Head of caudate nucleus (tissue), 42 donors: Measurements from ENCODE around the gene TMEM43.

ENCODE experiments used
- DNase-seq, 42 donors: peaks; one replicate each; pipeline versions ENCODE4 v3.0.0 to v3.0.0-alpha.2; 2020 to 2021; ENCODE audit warnings: mixed read lengths in 7 of 42
- intact Hi-C: fragments of 100-400 bp; cut with DNase I; formaldehyde crosslinking; loops from one replicate; pipeline ENCODE4 v1.15.0; 2022

TMEM43 gene

GRCh38 chr3:14159426-14159825 lies 34.6 kb downstream of the TMEM43 start:
- intact Hi-C loops: no loop called here
- DNase-seq: no peak

DNA sequence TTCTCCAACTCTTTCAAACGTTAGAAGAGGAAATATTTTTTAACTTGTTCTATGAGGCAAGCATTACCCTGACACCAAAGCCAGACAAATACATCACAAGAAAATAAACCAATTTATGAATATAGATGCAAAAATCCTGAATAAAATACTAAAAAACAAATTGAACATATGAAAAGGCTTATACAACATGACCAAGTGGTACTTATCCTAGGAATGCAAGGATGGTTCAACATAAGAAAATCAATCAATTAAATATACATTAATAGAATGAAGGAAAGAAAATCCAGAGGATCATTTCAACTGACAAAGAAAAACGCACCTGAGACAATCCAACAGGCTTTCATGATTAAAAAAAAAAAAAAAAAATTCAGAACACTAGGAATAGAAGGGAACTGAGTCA lies 36.4 kb downstream of the TMEM43 start:
- intact Hi-C loops: no loop called here
- DNase-seq: no peak

DNA sequence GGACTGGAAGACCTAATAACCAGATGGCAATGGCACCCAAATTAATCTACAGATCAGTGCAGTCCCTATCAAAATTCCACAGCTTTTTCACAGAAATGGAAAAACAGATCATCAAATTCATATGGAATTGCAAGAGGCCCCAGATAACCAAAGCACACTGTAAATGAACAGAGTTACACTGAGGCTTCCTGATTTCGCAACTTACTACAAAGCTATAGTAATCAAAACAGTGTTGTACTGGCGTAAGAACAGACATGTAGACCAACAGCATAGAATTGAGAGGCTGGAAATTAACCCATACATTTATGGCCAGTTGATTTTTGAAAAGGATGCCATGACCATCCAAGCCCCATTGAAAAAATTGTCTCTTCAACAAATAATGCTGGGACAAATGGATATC lies 37.3 kb downstream of the TMEM43 start:
- no peak for DNase-seq
- intact Hi-C loops: no loop called here

- no peak for DNase-seq
These were observed 42.2 kb downstream of the TMEM43 start for GRCh38 chr3:14166877-14167603.

GRCh38 chr3:14169435-14169834 lies 44.6 kb downstream of the TMEM43 start:
- intact Hi-C loops: no loop called here
- DNase-seq: no peak

More at GRCh38 chr3:14166877-14167603, 42.2 kb downstream of the TMEM43 start:
- intact Hi-C loops: no loop called here

- intact Hi-C loops: no loop called here
These were observed 45.0 kb downstream of the TMEM43 start for GRCh38 chr3:14169871-14170270.

GRCh38 chr3:14170531-14171159 lies 45.8 kb downstream of the TMEM43 start:
- no peak for DNase-seq
- intact Hi-C loops: no loop called here

More at GRCh38 chr3:14169871-14170270, 45.0 kb downstream of the TMEM43 start:
- DNase-seq: no peak

- no peak for DNase-seq
- intact Hi-C loops: no loop called here
These were observed 47.6 kb downstream of the TMEM43 start for GRCh38 chr3:14172496-14172895.

DNA sequence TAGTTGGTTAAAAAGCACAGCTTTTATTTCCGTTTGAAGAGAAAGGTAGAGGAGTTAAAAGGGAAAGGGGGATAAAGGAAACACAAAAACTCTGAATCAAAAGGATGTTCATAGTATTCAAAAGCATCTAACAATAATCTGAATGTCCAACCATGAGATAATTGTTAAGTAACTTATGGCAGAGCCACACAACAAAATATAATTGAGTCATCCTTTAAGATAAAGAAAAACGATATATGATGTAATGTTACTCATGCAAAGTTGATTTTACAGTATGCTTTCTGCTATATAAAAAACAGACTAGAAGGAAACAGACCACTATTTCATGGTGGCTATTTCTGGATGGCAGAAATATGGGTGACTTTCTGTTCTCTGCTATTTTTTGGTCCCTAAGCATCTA lies 49.6 kb downstream of the TMEM43 start:
- intact Hi-C loops: no loop called here

GRCh38 chr3:14175383-14176037 lies 50.7 kb downstream of the TMEM43 start:
- intact Hi-C loops: no loop called here
- DNase-seq: no peak

More for the DNA sequence above, 49.6 kb downstream of the TMEM43 start:
- DNase-seq: no peak

DNA sequence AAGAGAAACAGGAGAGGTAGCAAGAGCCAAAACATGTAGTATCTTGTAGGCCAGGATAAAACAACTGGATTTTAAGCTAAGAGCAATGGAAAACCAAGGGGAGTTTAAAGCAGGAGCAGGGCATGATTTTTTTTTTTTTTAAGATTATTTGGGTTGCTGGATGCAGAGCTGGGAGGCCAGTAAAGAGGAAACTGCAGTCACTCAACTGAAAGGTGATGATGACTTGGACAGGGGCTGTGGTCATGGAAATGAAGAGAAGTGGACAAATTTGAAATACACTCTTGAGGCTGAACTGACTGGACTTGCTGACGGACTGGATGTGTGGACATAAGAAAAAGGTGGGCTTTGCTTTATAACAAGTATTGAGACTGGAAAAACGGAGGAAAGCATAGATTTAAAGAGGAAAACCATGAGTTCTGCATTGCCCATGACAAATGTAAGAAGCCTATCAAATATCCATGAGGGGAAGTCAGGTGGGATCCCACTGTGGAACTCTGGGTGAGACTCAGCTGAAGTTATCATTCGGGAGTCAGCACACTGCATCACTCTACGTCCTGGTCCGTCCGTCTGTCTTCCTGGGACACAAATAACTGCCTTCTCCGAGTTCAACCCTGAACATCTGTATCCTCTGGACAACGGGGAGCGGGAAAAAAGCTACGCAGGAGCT lies 52.9 kb downstream of the TMEM43 start:
- intact Hi-C loops: loop anchor here (2.0 kb wide), 1 partner anchor 51 kb away; no protein-coding TSS in a partner anchor
- DNase-seq: peak in 6 of 42 donors; percentile 4 to 38 (median 15)

GRCh38 chr3:14178247-14179113 lies 53.6 kb downstream of the TMEM43 start, which contains the start of the genes LSM3 and XPC:
Gene LSM3, plus strand, starts transcription at chr3:14178817. Its CDS starts 44 bp downstream, at chr3:14178861.
Gene XPC, minus strand, starts transcription at chr3:14178601. Its CDS starts 33 bp downstream, at chr3:14178568.
- intact Hi-C loops: loop anchor here (2.0 kb wide), 1 partner anchor 52 kb away; no protein-coding TSS in a partner anchor
- peak; percentile 95 to 99 (median 98) for DNase-seq

DNA sequence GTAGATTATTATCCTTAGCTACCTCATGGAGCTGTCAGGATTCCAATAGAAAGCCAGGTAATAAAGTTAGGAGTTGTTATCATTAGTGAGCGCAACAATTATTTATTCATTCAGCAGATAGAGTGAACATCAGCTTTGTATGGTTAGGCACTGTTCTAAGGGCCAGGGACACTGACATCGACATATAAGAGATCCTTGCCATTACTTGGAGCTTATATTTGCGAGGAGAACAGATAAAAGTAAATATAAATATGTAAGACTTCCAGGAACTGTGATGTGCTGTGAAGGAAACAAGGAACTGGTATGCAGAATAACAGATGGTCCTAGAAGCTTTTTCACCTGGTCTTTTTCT lies 54.2 kb downstream of the TMEM43 start:
- no peak for DNase-seq
- intact Hi-C loops: loop anchor here (2.0 kb wide), 1 partner anchor 52 kb away; no protein-coding TSS in a partner anchor

GRCh38 chr3:14179795-14180194 lies 54.9 kb downstream of the TMEM43 start:
- intact Hi-C loops: loop anchor here (2.0 kb wide), 1 partner anchor 53 kb away; no protein-coding TSS in a partner anchor

GRCh38 chr3:14181253-14181652 lies 56.4 kb downstream of the TMEM43 start:
- no peak for DNase-seq
- intact Hi-C loops: no loop called here

More at GRCh38 chr3:14179795-14180194, 54.9 kb downstream of the TMEM43 start:
- DNase-seq: no peak

GRCh38 chr3:14183015-14183577 lies 58.2 kb downstream of the TMEM43 start:
- intact Hi-C loops: no loop called here

DNA sequence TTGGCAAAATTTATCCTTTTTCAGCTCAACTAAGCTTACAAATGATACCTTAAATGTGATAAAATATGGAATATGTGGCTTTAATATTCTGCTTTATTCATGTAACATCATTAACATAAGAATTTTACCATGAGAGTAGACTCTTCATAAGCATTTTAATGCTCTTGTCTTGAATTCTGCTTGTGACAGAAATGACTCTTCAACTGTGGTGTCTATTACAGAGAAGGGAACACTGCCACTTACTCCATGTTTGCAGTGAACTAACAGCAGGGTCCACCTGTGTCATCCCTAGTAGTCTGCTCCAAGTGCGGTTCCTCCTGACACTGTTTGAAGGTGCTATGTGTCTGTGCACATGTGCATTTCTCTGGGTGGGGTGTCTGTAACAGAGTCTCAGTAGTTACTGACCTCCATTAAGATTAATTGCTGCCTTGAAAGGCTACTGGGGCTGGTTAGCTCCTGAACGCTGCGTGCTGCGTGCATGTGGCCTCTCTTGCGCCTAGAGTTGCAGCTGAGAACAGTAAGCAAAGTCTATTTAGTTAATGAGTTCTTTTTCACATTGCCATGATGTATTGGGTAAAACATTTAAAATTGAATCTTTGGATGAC lies 62.1 kb downstream of the TMEM43 start:
- DNase-seq: no peak
- intact Hi-C loops: no loop called here

More at GRCh38 chr3:14183015-14183577, 58.2 kb downstream of the TMEM43 start:
- DNase-seq: no peak
